HEK293T (cell line): ENCODE measurements around the gene APOBEC3H.

Source experiments
- BHLHE40 ChIP-seq: fragments of 450-650 bp; IDR thresholded peaks from 2 replicates; pipeline ENCODE4 v1.6.1; 2016; ENCODE audit warnings: mild to moderate bottlenecking, moderate library complexity, borderline replicate concordance
- ELF4 ChIP-seq: fragments of 450-650 bp; IDR thresholded peaks from 2 replicates; pipeline ENCODE4 v1.6.1; 2017; ENCODE audit warnings: antibody characterized with exemption
- FOXA1 ChIP-seq: fragments of 450-650 bp; IDR thresholded peaks from 2 replicates; pipeline ENCODE4 v1.6.1; 2016; ENCODE audit warnings: mild to moderate bottlenecking
- FOXM1 ChIP-seq: fragments of 450-650 bp; IDR thresholded peaks from 2 replicates; pipeline ENCODE4 v1.6.1; 2017; ENCODE audit warnings: mild to moderate bottlenecking, borderline replicate concordance
- HDGF ChIP-seq: fragments of 450-650 bp; IDR thresholded peaks from 2 replicates; pipeline ENCODE4 v1.6.1; 2017; ENCODE audit warnings: antibody characterized with exemption, borderline replicate concordance
- NFRKB ChIP-seq: fragments of 450-650 bp; IDR thresholded peaks from 2 replicates; pipeline ENCODE4 v1.6.1; 2016; ENCODE audit warnings: mild to moderate bottlenecking, moderate library complexity
- PKNOX1 ChIP-seq: fragments of 450-650 bp; IDR thresholded peaks from 2 replicates; pipeline ENCODE4 v1.6.1; 2016
- SP1 ChIP-seq: fragments of 450-650 bp; IDR thresholded peaks from 2 replicates; pipeline ENCODE4 v1.6.1; 2017
- ZNF384 ChIP-seq: fragments of 450-650 bp; IDR thresholded peaks from 2 replicates; pipeline ENCODE4 v1.6.1; 2016

- TF ChIP-seq ELF4, result no peak
- TF ChIP-seq BHLHE40, result no peak
- no peak for TF ChIP-seq ZNF384
- no peak for TF ChIP-seq FOXM1
- TF ChIP-seq PKNOX1, result no peak
- no peak for TF ChIP-seq NFRKB
- TF ChIP-seq HDGF, result no peak
- no peak for TF ChIP-seq SP1
- TF ChIP-seq FOXA1, result no peak
Observed at GRCh38 chr22:39122772-39123470, 25.9 kb downstream of the APOBEC3H start.
